LNCaP clone FGC (cell line): Measurements from ENCODE around the gene PNKP.
A peak's percentile ranks its signal among the peaks of the same experiment; 100 is the strongest.

ENCODE experiments used
- DNase-seq: peaks from one replicate; pipeline ENCODE4 v3.0.0-alpha.2; 2011; ENCODE audit warnings: low read depth
- H3K4me3 ChIP-seq: 2 replicates; pipeline ENCODE4 v1.5.1; 2011; ENCODE audit warnings: mild to moderate bottlenecking, low read depth, low read length, control low read depth
- CTCF ChIP-seq: IDR thresholded peaks from 2 replicates; pipeline ENCODE4 v1.5.1; 2012; ENCODE audit warnings: mild to moderate bottlenecking; ENCODE audit not compliant: control insufficient read depth, insufficient read depth; ENCODE audit errors: extremely low read depth

The PNKP gene

GRCh38 chr19:49862391-49863253 lies 4.8 kb downstream of the PNKP start:
- no peak for DNase-seq
- peak; percentile 26 for TF ChIP-seq CTCF
- no peak overlapping the region for H3K4me3 ChIP-seq

- DNase-seq, result peak; percentile 19
- H3K4me3 ChIP-seq, result peak overlapping the region; percentile 42
- peak; percentile 34; the same call in 1 of the 2 replicates for TF ChIP-seq CTCF
Observed at GRCh38 chr19:49861541-49862378, 5.6 kb downstream of the PNKP start.

- TF ChIP-seq CTCF, result no peak
- peak overlapping the region; percentile 42 for H3K4me3 ChIP-seq
- peak; percentile 27 for DNase-seq
Observed at GRCh38 chr19:49861107-49861506, 6.3 kb downstream of the PNKP start.

GRCh38 chr19:49860336-49861102 lies 6.9 kb downstream of the PNKP start:
- H3K4me3 ChIP-seq, result peak overlapping the region; percentile 42
- DNase-seq, result no peak
- no peak for TF ChIP-seq CTCF

- H3K4me3 ChIP-seq, result no peak overlapping the region
- no peak for TF ChIP-seq CTCF
- DNase-seq, result no peak
Observed at GRCh38 chr19:49859682-49860335, 7.6 kb downstream of the PNKP start.
